HG03175 (cell line): ENCODE measurements around the gene RECQL5.

Experiments
- ATAC-seq: cut with Tn5 transposase; IDR thresholded peaks from one replicate; pipeline ENCODE4 v1.9.1; 2021; ENCODE audit warnings: mild to moderate bottlenecking, moderate library complexity; ENCODE audit not compliant: unreplicated experiment

RECQL5 gene

GRCh38 chr17:75688209-75688825 is 21.4 kb upstream of the RECQL5 start:
- no peak for ATAC-seq

GRCh38 chr17:75685499-75685898 is 18.5 kb upstream of the RECQL5 start:
- ATAC-seq, result no peak

- no peak for ATAC-seq
Observed at GRCh38 chr17:75684924-75685323, 18.0 kb upstream of the RECQL5 start.

- no peak for ATAC-seq
Observed at GRCh38 chr17:75684249-75684648, 17.3 kb upstream of the RECQL5 start.

- no peak for ATAC-seq
Observed at GRCh38 chr17:75683583-75683982, 16.6 kb upstream of the RECQL5 start.

- ATAC-seq, result no peak
Observed at GRCh38 chr17:75681289-75681688, 14.3 kb upstream of the RECQL5 start.

- no peak for ATAC-seq
Observed at GRCh38 chr17:75680431-75680830, 13.5 kb upstream of the RECQL5 start.

- no peak for ATAC-seq
Observed at GRCh38 chr17:75679706-75680211, 12.8 kb upstream of the RECQL5 start.

GRCh38 chr17:75676461-75676860 is 9.5 kb upstream of the RECQL5 start:
- no peak for ATAC-seq

- ATAC-seq, result no peak
Observed at GRCh38 chr17:75673487-75673886, 6.5 kb upstream of the RECQL5 start.

GRCh38 chr17:75672011-75672410 is 5.1 kb upstream of the RECQL5 start:
- no peak for ATAC-seq

- no peak for ATAC-seq
Observed at GRCh38 chr17:75670868-75671267, 3.9 kb upstream of the RECQL5 start.

GRCh38 chr17:75668489-75668888 is 1.5 kb upstream of the RECQL5 start:
- ATAC-seq, result no peak

GRCh38 chr17:75667825-75668224 is 871 bp upstream of the RECQL5 start:
- ATAC-seq, result no peak

- ATAC-seq, result no peak
Observed at GRCh38 chr17:75665981-75666380, 973 bp downstream of the RECQL5 start.

GRCh38 chr17:75664099-75664549 is 2.8 kb downstream of the RECQL5 start:
- peak; percentile 56 for ATAC-seq

GRCh38 chr17:75662511-75662910 is 4.4 kb downstream of the RECQL5 start:
- ATAC-seq, result no peak

- ATAC-seq, result no peak
Observed at GRCh38 chr17:75661531-75661930, 5.4 kb downstream of the RECQL5 start.

- no peak for ATAC-seq
Observed at GRCh38 chr17:75658237-75658636, 8.7 kb downstream of the RECQL5 start.

GRCh38 chr17:75654176-75654575 is 12.8 kb downstream of the RECQL5 start:
- ATAC-seq, result no peak

- no peak for ATAC-seq
Observed at GRCh38 chr17:75652934-75653549, 13.9 kb downstream of the RECQL5 start.

GRCh38 chr17:75652341-75652740 is 14.6 kb downstream of the RECQL5 start:
- no peak for ATAC-seq

GRCh38 chr17:75650874-75651273 is 16.1 kb downstream of the RECQL5 start:
- ATAC-seq, result no peak
